ENCODE results near the gene OTOF. TPM values are rescaled to one million over a fixed set of nuclear protein-coding genes. Genes with fewer than 3 reads are reported as not detected.

OTOF gene
- total RNA-seq, 6 experiments from 2014 or later: 0.06 to 0.12 TPM; not detected in 4

GRCh38 chr2:26522325-26522724 is 44.4 kb upstream of the OTOF start:
- TF ChIP-seq POLR2A (IDR thresholded peaks at IDR 0.05) (no peak), CTCF (IDR thresholded peaks at IDR 0.05) (no peak)
- no CpG with 5 or more reads among the region's 6 CpGs for WGBS (ENCODE audit: insufficient coverage, low coverage, low lambda C conversion rate, missing lambda C conversion rate)
- no peak overlapping the region for H3K4me3 ChIP-seq
- intact Hi-C loops (cut with DNase I): no loop called here
- no peak for ATAC-seq
- no peak overlapping the region for H3K27ac ChIP-seq
- no peaks in the 10 kb centered on the region for H3K27me3 ChIP-seq
- H3K4me1 ChIP-seq: no peaks in the 10 kb centered on the region
- no peaks in the 10 kb centered on the region for H3K9me3 ChIP-seq
- no peak for DNase-seq
- no peaks in the 10 kb centered on the region for H3K36me3 ChIP-seq

DNA sequence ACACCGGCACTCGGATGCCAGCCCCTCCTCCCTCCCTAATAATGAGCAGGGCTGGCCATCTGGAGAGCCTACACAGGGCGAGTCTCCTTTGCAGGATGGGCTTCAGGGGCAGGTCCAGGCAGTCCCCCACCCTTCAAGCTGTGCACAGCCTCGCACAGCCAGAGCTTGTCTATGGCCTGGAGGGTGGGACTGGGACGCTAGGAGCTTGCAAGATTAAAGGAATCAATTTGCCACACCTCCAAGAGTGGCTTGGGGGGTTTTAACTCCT is 43.9 kb upstream of the OTOF start:
- TF ChIP-seq CTCF (IDR thresholded peaks at IDR 0.05) (no peak), POLR2A (IDR thresholded peaks at IDR 0.05) (no peak)
- Histone ChIP-seq H3K9me3 (no peaks in the 10 kb centered on the region), H3K27me3 (no peaks in the 10 kb centered on the region), H3K27ac (no peak overlapping the region), H3K4me3 (no peak overlapping the region), H3K4me1 (no peaks in the 10 kb centered on the region), H3K36me3 (no peaks in the 10 kb centered on the region)
- 56% methylated on average over 2 of the region's 5 CpGs for WGBS (ENCODE audit: insufficient coverage, low coverage, low lambda C conversion rate, missing lambda C conversion rate)
- ATAC-seq (no peak), DNase-seq (no peak)
- intact Hi-C loops (cut with DNase I): no loop called here

DNA sequence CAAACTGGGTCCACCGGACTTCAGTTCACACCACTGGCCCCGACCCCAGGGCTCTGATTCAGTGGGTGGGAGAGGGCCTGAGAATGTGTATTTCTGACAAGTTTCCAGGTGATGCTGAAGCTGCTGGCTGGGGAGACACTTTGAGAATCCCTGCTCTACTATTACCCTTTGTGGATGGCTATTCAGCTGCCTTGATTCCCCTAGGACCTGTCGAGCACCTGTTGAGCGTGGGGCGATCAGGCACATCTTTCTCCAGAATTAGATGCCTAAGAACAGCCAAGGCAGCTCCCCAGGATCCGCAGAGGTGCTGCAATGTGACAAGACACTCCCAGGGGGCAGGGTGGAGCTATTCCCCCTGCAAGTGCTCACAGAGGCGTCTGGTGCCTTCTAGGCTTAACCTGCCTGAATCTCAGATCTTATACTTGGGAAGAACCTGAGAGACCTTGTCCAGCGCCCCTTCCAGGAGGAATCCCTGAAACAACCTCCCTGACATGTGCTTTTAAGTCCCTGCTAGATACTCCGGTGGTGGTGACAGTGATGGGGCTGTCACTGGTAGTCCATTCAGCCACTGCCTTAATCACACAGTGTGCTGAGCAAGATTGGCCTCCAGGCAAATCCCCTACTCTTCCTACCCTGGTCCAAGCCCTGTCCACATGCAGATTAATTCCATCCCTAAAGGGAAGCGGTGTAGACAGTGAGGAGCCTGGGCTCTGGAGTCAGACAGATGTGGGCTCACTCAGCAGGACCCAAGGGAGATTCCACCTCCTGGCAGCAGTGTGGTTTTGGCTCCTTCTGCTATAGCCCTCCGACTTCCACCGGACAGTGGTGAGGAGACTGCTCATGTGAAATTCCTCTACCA is 43.4 kb upstream of the OTOF start:
- 27% methylated on average over 5 of the region's 12 CpGs for WGBS (ENCODE audit: insufficient coverage, low coverage, low lambda C conversion rate, missing lambda C conversion rate)
- Histone ChIP-seq H3K4me3 (no peak overlapping the region), H3K36me3 (no peaks in the 10 kb centered on the region), H3K27me3 (no peaks in the 10 kb centered on the region), H3K9me3 (no peaks in the 10 kb centered on the region), H3K4me1 (no peaks in the 10 kb centered on the region), H3K27ac (no peak overlapping the region)
- ATAC-seq: peak in 1 of 4 donors; percentile 11
- TF ChIP-seq POLR2A (IDR thresholded peaks at IDR 0.05) (no peak), CTCF (IDR thresholded peaks at IDR 0.05) (peak in 1 of 4 donors; percentile 9)
- peak in 1 of 3 donors; percentile 1 for DNase-seq
- intact Hi-C loops (cut with DNase I): no loop called here

DNA sequence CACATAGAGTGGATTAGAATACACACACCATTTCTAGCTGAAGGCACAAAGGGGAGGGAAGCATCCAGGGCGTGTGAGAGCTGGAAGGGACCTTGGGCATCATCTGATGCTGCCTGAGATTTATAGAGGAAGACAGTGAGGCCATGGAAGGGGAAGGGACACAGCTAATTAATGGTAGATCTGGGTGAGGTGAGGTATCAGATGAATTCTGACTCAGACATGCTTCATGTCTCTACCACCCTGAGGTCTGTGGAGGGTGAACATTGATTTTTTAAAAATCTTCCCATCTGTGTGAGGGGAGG is 42.2 kb upstream of the OTOF start:
- ATAC-seq (no peak), DNase-seq (no peak)
- intact Hi-C loops (cut with DNase I): no loop called here

More for the DNA sequence above, 42.2 kb upstream of the OTOF start:
- Histone ChIP-seq H3K9me3 (no peaks in the 10 kb centered on the region), H3K4me1 (no peaks in the 10 kb centered on the region), H3K27ac (no peak overlapping the region), H3K27me3 (no peaks in the 10 kb centered on the region), H3K4me3 (no peak overlapping the region), H3K36me3 (no peaks in the 10 kb centered on the region)
- TF ChIP-seq POLR2A (IDR thresholded peaks at IDR 0.05) (no peak), CTCF (IDR thresholded peaks at IDR 0.05) (no peak)
- 13% methylated on average over 1 of the region's 1 CpG for WGBS (ENCODE audit: insufficient coverage, low coverage, low lambda C conversion rate, missing lambda C conversion rate)
